ENCODE data around the gene EPN2.

DNA sequence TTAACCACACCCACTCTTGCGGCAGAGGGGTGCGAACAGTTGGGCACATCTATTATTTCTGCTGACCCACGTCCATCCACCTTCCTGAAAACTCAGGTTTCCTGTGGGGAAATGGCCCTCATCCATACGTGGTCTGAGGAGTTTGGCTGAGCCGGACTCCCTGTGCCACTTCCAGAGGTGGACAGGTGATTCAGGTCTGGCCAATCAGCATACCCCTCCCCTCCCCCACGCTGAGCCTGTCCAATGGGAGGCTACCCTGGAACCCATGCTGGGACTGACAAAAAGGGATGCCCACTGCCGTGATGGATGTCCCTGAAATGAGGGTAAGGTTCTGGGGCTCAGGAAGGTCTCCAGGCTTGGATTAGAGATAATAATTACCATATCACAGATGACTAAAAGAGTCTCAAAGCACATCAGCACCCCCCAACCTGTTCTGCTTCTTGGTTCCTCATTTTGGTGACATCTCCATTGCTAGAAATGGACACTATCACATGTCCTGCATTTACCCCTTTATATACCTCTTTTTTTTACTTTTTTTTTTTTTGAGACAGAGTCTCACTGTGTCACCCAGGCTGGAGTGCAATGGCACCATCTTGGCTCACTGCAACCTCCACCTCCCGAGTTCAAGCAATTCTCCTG lies 135.8 kb downstream of the EPN2 start:
- TF ChIP-seq, protein P1, sequence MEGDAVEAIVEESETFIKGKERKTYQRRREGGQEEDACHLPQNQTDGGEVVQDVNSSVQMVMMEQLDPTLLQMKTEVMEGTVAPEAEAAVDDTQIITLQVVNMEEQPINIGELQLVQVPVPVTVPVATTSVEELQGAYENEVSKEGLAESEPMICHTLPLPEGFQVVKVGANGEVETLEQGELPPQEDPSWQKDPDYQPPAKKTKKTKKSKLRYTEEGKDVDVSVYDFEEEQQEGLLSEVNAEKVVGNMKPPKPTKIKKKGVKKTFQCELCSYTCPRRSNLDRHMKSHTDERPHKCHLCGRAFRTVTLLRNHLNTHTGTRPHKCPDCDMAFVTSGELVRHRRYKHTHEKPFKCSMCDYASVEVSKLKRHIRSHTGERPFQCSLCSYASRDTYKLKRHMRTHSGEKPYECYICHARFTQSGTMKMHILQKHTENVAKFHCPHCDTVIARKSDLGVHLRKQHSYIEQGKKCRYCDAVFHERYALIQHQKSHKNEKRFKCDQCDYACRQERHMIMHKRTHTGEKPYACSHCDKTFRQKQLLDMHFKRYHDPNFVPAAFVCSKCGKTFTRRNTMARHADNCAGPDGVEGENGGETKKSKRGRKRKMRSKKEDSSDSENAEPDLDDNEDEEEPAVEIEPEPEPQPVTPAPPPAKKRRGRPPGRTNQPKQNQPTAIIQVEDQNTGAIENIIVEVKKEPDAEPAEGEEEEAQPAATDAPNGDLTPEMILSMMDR (conservative IDR thresholded peaks at IDR 0.05; ENCODE audit: low read depth in 2 of 2), result no peak
- TF ChIP-seq EZH2 (IDR thresholded peaks at IDR 0.05; ENCODE audit: low read depth, unreplicated experiment), result no peak
- no peak for TF ChIP-seq POLR2AphosphoS5 (IDR thresholded peaks at IDR 0.05; ENCODE audit: low read depth)
- no peak for TF ChIP-seq JUNB (IDR thresholded peaks at IDR 0.05; ENCODE audit: unreplicated experiment)
- no peak for TF ChIP-seq EZH2phosphoT487 (IDR thresholded peaks at IDR 0.05; ENCODE audit: unreplicated experiment)
- no peak for TF ChIP-seq ZNF462 (CRISPR knock-in tag; IDR thresholded peaks at IDR 0.05)
- TF ChIP-seq STAT1 (IDR thresholded peaks at IDR 0.05; ENCODE audit: unreplicated experiment), result no peak
- no peak for TF ChIP-seq NANOG (IDR thresholded peaks at IDR 0.05; ENCODE audit: borderline replicate concordance)
- no peak for TF ChIP-seq ZNF114 (CRISPR knock-in tag; IDR thresholded peaks at IDR 0.05)
- TF ChIP-seq, protein P2, sequence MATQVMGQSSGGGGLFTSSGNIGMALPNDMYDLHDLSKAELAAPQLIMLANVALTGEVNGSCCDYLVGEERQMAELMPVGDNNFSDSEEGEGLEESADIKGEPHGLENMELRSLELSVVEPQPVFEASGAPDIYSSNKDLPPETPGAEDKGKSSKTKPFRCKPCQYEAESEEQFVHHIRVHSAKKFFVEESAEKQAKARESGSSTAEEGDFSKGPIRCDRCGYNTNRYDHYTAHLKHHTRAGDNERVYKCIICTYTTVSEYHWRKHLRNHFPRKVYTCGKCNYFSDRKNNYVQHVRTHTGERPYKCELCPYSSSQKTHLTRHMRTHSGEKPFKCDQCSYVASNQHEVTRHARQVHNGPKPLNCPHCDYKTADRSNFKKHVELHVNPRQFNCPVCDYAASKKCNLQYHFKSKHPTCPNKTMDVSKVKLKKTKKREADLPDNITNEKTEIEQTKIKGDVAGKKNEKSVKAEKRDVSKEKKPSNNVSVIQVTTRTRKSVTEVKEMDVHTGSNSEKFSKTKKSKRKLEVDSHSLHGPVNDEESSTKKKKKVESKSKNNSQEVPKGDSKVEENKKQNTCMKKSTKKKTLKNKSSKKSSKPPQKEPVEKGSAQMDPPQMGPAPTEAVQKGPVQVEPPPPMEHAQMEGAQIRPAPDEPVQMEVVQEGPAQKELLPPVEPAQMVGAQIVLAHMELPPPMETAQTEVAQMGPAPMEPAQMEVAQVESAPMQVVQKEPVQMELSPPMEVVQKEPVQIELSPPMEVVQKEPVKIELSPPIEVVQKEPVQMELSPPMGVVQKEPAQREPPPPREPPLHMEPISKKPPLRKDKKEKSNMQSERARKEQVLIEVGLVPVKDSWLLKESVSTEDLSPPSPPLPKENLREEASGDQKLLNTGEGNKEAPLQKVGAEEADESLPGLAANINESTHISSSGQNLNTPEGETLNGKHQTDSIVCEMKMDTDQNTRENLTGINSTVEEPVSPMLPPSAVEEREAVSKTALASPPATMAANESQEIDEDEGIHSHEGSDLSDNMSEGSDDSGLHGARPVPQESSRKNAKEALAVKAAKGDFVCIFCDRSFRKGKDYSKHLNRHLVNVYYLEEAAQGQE (IDR thresholded peaks at IDR 0.05; ENCODE audit: unreplicated experiment), result no peak
- no peak for TF ChIP-seq CREB1 (CRISPR knock-in tag; IDR thresholded peaks at IDR 0.05; ENCODE audit: low read depth)
- TF ChIP-seq ZNF331 (CRISPR knock-in tag; IDR thresholded peaks at IDR 0.05; ENCODE audit: low read depth), result no peak
- TF ChIP-seq, protein P3, sequence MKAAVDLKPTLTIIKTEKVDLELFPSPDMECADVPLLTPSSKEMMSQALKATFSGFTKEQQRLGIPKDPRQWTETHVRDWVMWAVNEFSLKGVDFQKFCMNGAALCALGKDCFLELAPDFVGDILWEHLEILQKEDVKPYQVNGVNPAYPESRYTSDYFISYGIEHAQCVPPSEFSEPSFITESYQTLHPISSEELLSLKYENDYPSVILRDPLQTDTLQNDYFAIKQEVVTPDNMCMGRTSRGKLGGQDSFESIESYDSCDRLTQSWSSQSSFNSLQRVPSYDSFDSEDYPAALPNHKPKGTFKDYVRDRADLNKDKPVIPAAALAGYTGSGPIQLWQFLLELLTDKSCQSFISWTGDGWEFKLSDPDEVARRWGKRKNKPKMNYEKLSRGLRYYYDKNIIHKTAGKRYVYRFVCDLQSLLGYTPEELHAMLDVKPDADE (IDR thresholded peaks at IDR 0.05), result no peak
